Suprapubic skin (tissue), 4 donors: ENCODE data around the gene TPI1.

ENCODE experiments used
- CTCF ChIP-seq, 2 donors: fragments of 200-600 bp in 1 of 2; fragments of 450-650 bp in 1 of 2; sonication (generic) in 1 of 2; IDR thresholded peaks; one replicate each; pipeline ENCODE4 v1.5.1; 2016 to 2019; ENCODE audit warnings: antibody characterized with exemption in 2 of 2, mild to moderate bottlenecking in 1 of 2, moderate library complexity in 1 of 2
- EP300 ChIP-seq: sonication (generic); formaldehyde crosslinking; IDR thresholded peaks from one replicate; pipeline ENCODE4 v1.6.1; 2017; ENCODE audit warnings: antibody characterized with exemption
- POLR2A ChIP-seq, 2 donors: fragments of 450-650 bp; IDR thresholded peaks; one replicate each; pipeline ENCODE4 v1.6.1; 2017; ENCODE audit warnings: antibody characterized with exemption in 2 of 2, mild to moderate bottlenecking in 2 of 2, moderate library complexity in 2 of 2
- POLR2AphosphoS5 ChIP-seq, 3 donors: sonication (generic); formaldehyde crosslinking; IDR thresholded peaks; one replicate each; pipeline ENCODE4 v1.6.1; 2017; ENCODE audit warnings: antibody characterized with exemption in 3 of 3

GRCh38 chr12:6914947-6915788 is 47.8 kb downstream of the TPI1 start:
- TF ChIP-seq POLR2A (IDR thresholded peaks at IDR 0.05), result no peak
- TF ChIP-seq POLR2AphosphoS5 (IDR thresholded peaks at IDR 0.05), result no peak
- no peak for TF ChIP-seq CTCF (IDR thresholded peaks at IDR 0.05)
- no peak for TF ChIP-seq EP300
